Stimulated activated CD8-positive, alpha-beta memory T cell treated with anti-CD3 and anti-CD28 coated beads, Interleukin-2, amount 100 ng/mL, for 1 hour (primary cell): Measurements from ENCODE around the gene MPRIP.

Source experiments
- DNase-seq, 2 donors: peaks; one replicate each; pipeline ENCODE4 v3.0.0-alpha.2; 2020; ENCODE audit warnings: low read depth in 2 of 2

Gene MPRIP

GRCh38 chr17:17232303-17232621 is 190.0 kb downstream of the MPRIP start:
- no peak for DNase-seq

GRCh38 chr17:17235212-17236174 is 193.2 kb downstream of the MPRIP start:
- DNase-seq = no peak

- DNase-seq = no peak
These were observed 194.2 kb downstream of the MPRIP start for GRCh38 chr17:17236295-17237025.

GRCh38 chr17:17237026-17237799 is 195.0 kb downstream of the MPRIP start, which contains the start of gene FLCN:
Gene FLCN, minus strand, starts transcription at chr17:17237168. Its CDS starts 9,031 bp downstream, at chr17:17228137.
- DNase-seq = peak; percentile 78 to 82

GRCh38 chr17:17239832-17240231 is 197.6 kb downstream of the MPRIP start:
- no peak for DNase-seq

GRCh38 chr17:17241656-17242055 is 199.4 kb downstream of the MPRIP start:
- DNase-seq = no peak

DNA sequence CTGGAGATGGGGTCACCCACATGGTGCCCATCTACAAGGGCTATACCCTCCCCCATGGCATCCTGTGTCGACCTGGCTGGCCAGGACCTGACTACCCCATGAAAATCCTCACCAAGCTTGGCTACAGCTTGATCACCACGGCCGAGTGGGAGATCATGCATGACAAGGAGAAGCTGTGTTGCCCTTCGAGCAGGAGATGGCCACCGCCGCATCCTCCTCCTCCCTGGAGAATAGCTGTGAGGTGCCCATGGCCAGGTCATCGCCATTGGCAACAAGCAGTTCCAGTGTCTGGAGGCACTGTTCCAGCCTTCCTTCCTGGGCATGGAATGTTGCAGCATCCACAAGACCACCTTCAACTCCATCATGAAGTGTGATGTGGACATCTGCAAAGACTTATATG is 200.0 kb downstream of the MPRIP start:
- DNase-seq = no peak
